ENCODE measurements around the gene MAGEA10. TPM values are rescaled to one million over a fixed set of nuclear protein-coding genes. Genes with fewer than 3 reads are reported as not detected.
"Not testable (repeated sequence)": the region's sequence is repeated elsewhere in the genome, so short reads cannot be mapped to it uniquely, and the experiment has no call there.

The MAGEA10 gene
- not detected for total RNA-seq (2021; fragmentation: NEBNext Ultra II Directional; extraction: Animal tissue kit (Norgen Biotek cat#: 25700))
- long read RNA-seq = 0 reads

- H3K36me3 Mint-ChIP-seq (ENCODE audit: low read depth) = no peaks in the 10 kb centered on the region
- H3K27ac Mint-ChIP-seq = no peak within 1 kb of the TSS
- no peaks in the 10 kb centered on the region for H3K27me3 Mint-ChIP-seq (ENCODE audit: insufficient read depth)
- TF ChIP-seq, protein P1, sequence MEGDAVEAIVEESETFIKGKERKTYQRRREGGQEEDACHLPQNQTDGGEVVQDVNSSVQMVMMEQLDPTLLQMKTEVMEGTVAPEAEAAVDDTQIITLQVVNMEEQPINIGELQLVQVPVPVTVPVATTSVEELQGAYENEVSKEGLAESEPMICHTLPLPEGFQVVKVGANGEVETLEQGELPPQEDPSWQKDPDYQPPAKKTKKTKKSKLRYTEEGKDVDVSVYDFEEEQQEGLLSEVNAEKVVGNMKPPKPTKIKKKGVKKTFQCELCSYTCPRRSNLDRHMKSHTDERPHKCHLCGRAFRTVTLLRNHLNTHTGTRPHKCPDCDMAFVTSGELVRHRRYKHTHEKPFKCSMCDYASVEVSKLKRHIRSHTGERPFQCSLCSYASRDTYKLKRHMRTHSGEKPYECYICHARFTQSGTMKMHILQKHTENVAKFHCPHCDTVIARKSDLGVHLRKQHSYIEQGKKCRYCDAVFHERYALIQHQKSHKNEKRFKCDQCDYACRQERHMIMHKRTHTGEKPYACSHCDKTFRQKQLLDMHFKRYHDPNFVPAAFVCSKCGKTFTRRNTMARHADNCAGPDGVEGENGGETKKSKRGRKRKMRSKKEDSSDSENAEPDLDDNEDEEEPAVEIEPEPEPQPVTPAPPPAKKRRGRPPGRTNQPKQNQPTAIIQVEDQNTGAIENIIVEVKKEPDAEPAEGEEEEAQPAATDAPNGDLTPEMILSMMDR (IDR thresholded peaks at IDR 0.05) = no peak
- no peak for DNase-seq
- no peaks in the 10 kb centered on the region for H3K4me1 Mint-ChIP-seq (ENCODE audit: low read depth)
- no peaks in the 10 kb centered on the region; the same call in 1 of the 2 replicates for H3K9me3 Mint-ChIP-seq
- H3K4me3 Mint-ChIP-seq = no peak within 1 kb of the TSS
These were observed at the start of gene MAGEA10 for GRCh38 chrX:152138388-152138784. MAGEA10 (minus strand) TSS chrX:152138577; CDS start chrX:152135620, 2,957 bp downstream.

GRCh38 chrX:152177497-152178269, 39.3 kb upstream of the MAGEA10 start:
- DNase-seq = no peak
- no peak overlapping the region for H3K4me3 Mint-ChIP-seq
- H3K9me3 Mint-ChIP-seq = peaks cover 5% of the 10 kb centered on the region
- no peaks in the 10 kb centered on the region for H3K27me3 Mint-ChIP-seq (ENCODE audit: insufficient read depth)
- H3K4me1 Mint-ChIP-seq (ENCODE audit: low read depth) = no peaks in the 10 kb centered on the region
- H3K27ac Mint-ChIP-seq = no peak overlapping the region
- no peaks in the 10 kb centered on the region for H3K36me3 Mint-ChIP-seq (ENCODE audit: low read depth)
- TF ChIP-seq, protein P1 (IDR thresholded peaks at IDR 0.05) = no peak

DNA sequence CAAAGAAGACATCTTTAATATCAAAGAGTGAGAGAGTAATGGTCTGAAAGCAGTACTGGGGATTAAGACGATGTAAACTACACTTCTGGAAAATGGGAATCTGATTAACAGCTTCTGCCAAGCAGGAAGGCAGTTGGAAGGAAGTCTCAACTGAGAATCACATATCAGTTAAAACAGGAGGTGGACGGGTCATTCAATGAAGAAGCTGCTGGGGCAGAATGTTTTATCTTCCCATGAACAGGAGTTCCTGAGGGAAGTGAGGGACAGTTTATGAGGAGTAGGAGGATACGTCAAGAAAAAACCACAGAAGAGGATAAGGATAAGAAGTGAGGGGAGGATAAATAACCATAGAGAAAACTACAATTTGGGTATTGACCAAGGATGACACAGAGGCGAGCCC, 38.7 kb upstream of the MAGEA10 start:
- no peak for DNase-seq
- Mint-ChIP-seq H3K9me3 (peaks cover 5% of the 10 kb centered on the region), H3K4me1 (ENCODE audit: low read depth) (no peaks in the 10 kb centered on the region), H3K36me3 (ENCODE audit: low read depth) (no peaks in the 10 kb centered on the region), H3K27ac (no peak overlapping the region), H3K27me3 (ENCODE audit: insufficient read depth) (no peaks in the 10 kb centered on the region), H3K4me3 (no peak overlapping the region)
- TF ChIP-seq, protein P1 (IDR thresholded peaks at IDR 0.05) = no peak

DNA sequence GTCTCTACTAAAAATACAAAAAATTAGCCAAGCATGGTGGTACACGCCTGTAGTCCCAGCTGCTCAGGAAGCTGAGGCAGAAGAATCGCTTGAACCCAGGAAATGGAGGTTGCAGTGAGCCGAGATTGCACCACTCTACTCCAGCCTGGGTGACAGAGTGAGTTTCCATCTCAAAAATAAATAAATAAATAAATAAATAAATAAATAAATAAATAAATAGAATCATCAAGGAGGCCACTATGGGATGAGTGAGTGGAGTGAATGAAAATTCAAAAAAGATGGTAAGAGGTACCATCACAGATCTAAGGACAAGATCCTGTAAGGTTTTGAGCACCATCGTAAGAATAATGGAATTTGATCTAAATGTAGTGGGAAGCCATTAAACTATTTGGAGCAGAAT, 37.5 kb upstream of the MAGEA10 start:
- H3K9me3 Mint-ChIP-seq; DNase-seq; H3K27me3 Mint-ChIP-seq (ENCODE audit: insufficient read depth); H3K4me1 Mint-ChIP-seq (ENCODE audit: low read depth); H3K27ac Mint-ChIP-seq; H3K4me3 Mint-ChIP-seq; H3K36me3 Mint-ChIP-seq (ENCODE audit: low read depth): not testable (repeated sequence)

DNA sequence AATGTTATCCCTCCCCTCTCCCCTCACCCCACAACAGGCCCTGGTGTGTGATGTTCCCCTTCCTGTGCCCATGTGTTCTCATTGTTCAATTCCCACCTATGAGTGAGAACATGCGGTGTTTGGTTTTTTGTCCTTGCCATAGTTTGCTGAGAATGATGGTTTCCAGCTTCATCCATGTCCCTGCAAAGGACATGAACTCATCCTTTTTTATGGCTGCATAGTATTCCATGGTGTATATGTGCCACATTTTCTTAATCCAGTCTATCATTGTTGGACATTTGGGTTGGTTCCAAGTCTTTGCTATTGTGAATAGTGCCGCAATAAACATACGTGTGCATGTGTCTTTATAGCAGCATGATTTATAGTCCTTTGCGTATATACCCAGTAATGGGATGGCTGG, 35.5 kb upstream of the MAGEA10 start:
- H3K4me1 Mint-ChIP-seq (ENCODE audit: low read depth); H3K36me3 Mint-ChIP-seq (ENCODE audit: low read depth); DNase-seq; H3K4me3 Mint-ChIP-seq; H3K9me3 Mint-ChIP-seq; H3K27ac Mint-ChIP-seq; H3K27me3 Mint-ChIP-seq (ENCODE audit: insufficient read depth): not testable (repeated sequence)

DNA sequence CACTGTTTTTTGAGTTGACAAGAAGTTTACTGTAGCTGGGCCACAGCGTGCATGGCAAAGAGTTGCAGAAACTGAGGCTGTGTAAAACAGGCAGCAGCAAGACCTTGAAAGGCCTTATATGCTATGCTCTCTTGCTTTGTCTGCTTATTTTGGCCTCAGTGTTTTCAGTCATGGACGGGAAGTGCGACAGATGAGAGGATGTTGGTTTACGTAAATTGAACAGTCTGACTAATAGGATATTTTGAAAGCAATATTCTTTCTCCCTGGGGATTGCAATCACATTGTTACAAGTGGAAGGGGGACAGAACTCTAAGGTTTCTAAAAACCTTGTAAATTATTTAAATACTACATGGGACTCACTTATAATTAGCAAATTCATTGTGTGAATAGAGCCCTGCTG, 32.2 kb upstream of the MAGEA10 start:
- peaks cover 1% of the 10 kb centered on the region; the same call in 1 of the 2 replicates for H3K27me3 Mint-ChIP-seq (ENCODE audit: insufficient read depth)
- H3K4me3 Mint-ChIP-seq = no peak overlapping the region
- DNase-seq = no peak
- H3K27ac Mint-ChIP-seq = no peak overlapping the region
- TF ChIP-seq, protein P1 (IDR thresholded peaks at IDR 0.05) = no peak
- no peaks in the 10 kb centered on the region; the same call in 1 of the 2 replicates for H3K9me3 Mint-ChIP-seq
- H3K36me3 Mint-ChIP-seq (ENCODE audit: low read depth) = no peaks in the 10 kb centered on the region
- no peaks in the 10 kb centered on the region for H3K4me1 Mint-ChIP-seq (ENCODE audit: low read depth)

Data from HFFc6 (cell line).